GM12801 (cell line): Measurements from ENCODE around the gene ZBTB16.

ENCODE experiments used
- CTCF ChIP-seq: IDR thresholded peaks from one replicate; pipeline ENCODE4 v1.5.1; 2011; ENCODE audit warnings: control low read depth; ENCODE audit not compliant: insufficient read length; ENCODE audit errors: extremely low read depth

The ZBTB16 gene

GRCh38 chr11:114019574-114019973, 39.9 kb upstream of the ZBTB16 start:
- no peak for TF ChIP-seq CTCF

GRCh38 chr11:114025329-114025907, 34.1 kb upstream of the ZBTB16 start:
- no peak for TF ChIP-seq CTCF

- no peak for TF ChIP-seq CTCF
Measured at GRCh38 chr11:114026355-114026754, 33.2 kb upstream of the ZBTB16 start.

GRCh38 chr11:114027391-114027790, 32.1 kb upstream of the ZBTB16 start:
- TF ChIP-seq CTCF: no peak

- TF ChIP-seq CTCF: no peak
Measured at GRCh38 chr11:114027926-114028325, 31.6 kb upstream of the ZBTB16 start.

GRCh38 chr11:114031246-114031966, 28.1 kb upstream of the ZBTB16 start:
- TF ChIP-seq CTCF: no peak

- no peak for TF ChIP-seq CTCF
Measured at GRCh38 chr11:114031967-114032320, 27.6 kb upstream of the ZBTB16 start.

GRCh38 chr11:114033066-114033465, 26.4 kb upstream of the ZBTB16 start:
- TF ChIP-seq CTCF: no peak
